NCI-H226 (cell line): Measurements from ENCODE around the gene GBF1.

ENCODE experiments used
- DNase-seq: peaks from one replicate; pipeline ENCODE4 v3.0.0-alpha.2; 2015

GBF1 gene

GRCh38 chr10:102358712-102359382 lies 113.5 kb downstream of the GBF1 start:
- DNase-seq: no peak

- no peak for DNase-seq
Measured at GRCh38 chr10:102367441-102367840, 122.1 kb downstream of the GBF1 start.

- peak; percentile 71 for DNase-seq
Measured at GRCh38 chr10:102368077-102368476, 122.7 kb downstream of the GBF1 start.

GRCh38 chr10:102371295-102371694 lies 126.0 kb downstream of the GBF1 start:
- DNase-seq: no peak

- no peak for DNase-seq
Measured at GRCh38 chr10:102375250-102375649, 129.9 kb downstream of the GBF1 start.

GRCh38 chr10:102375867-102376266 lies 130.5 kb downstream of the GBF1 start:
- DNase-seq: no peak

GRCh38 chr10:102376901-102377300 lies 131.6 kb downstream of the GBF1 start:
- no peak for DNase-seq

GRCh38 chr10:102379383-102379782 lies 134.1 kb downstream of the GBF1 start:
- no peak for DNase-seq

- DNase-seq: no peak
Measured at GRCh38 chr10:102381983-102382382, 136.7 kb downstream of the GBF1 start.

GRCh38 chr10:102382871-102383270 lies 137.5 kb downstream of the GBF1 start:
- no peak for DNase-seq

- no peak for DNase-seq
Measured at GRCh38 chr10:102384053-102384452, 138.7 kb downstream of the GBF1 start.

- peak; percentile 41 for DNase-seq
Measured at GRCh38 chr10:102384606-102385429, 139.5 kb downstream of the GBF1 start.

GRCh38 chr10:102389894-102390293 lies 144.6 kb downstream of the GBF1 start:
- DNase-seq: no peak

- DNase-seq: no peak
Measured at GRCh38 chr10:102392306-102392705, 147.0 kb downstream of the GBF1 start.

- DNase-seq: no peak
Measured at GRCh38 chr10:102393411-102394078, 148.2 kb downstream of the GBF1 start.

GRCh38 chr10:102394079-102394800 lies 148.9 kb downstream of the GBF1 start:
- DNase-seq: peak; percentile 90

GRCh38 chr10:102394801-102395399 lies 149.6 kb downstream of the GBF1 start:
- DNase-seq: peak; percentile 51

- DNase-seq: peak; percentile 86
Measured at GRCh38 chr10:102395400-102396316, 150.3 kb downstream of the GBF1 start, which contains the start of gene NFKB2. Gene NFKB2 (plus strand): TSS chr10:102395705. CDS start chr10:102395960, 255 bp downstream.

GRCh38 chr10:102396317-102396650 lies 151.0 kb downstream of the GBF1 start:
- no peak for DNase-seq

- no peak for DNase-seq
Measured at GRCh38 chr10:102396730-102397151, 151.4 kb downstream of the GBF1 start.
